Keratinocyte (primary cell): ENCODE measurements around the gene WDPCP. TPM values are rescaled to one million over a fixed set of nuclear protein-coding genes. Genes with fewer than 3 reads are reported as not detected.

Experiments
- DNase-seq: peaks from one replicate; pipeline ENCODE4 v3.0.0-alpha.2; 2011; ENCODE audit warnings: low read depth, missing footprints, low spot score
- FAIRE-seq: peaks from 2 replicates; lab custom pipeline; 2011; peaks lifted over from hg19 to GRCh38; lab: Jason Lieb, UNC
- H2AFZ ChIP-seq: 2 replicates; pipeline ENCODE4 v1.6.0; 2012; ENCODE audit warnings: low read length, control low read depth, inconsistent platforms; ENCODE audit not compliant: control insufficient read depth
- H3K27ac ChIP-seq: 2 replicates; pipeline ENCODE4 v1.5.1; 2011; ENCODE audit warnings: low read length; ENCODE audit not compliant: control insufficient read depth, insufficient read depth
- H3K27me3 ChIP-seq: 3 replicates; pipeline ENCODE4 v1.6.0; 2011; ENCODE audit warnings: low read length; ENCODE audit not compliant: control insufficient read depth, insufficient read depth; ENCODE audit errors: extremely low read depth
- H3K36me3 ChIP-seq, 2 experiments: 2 replicates in 1 of 2; 3 replicates in 1 of 2; pipeline ENCODE4 v1.5.1; 2011; ENCODE audit warnings: low read length in 2 of 2, mild to moderate bottlenecking in 1 of 2; ENCODE audit not compliant: control insufficient read depth in 2 of 2, insufficient read depth in 2 of 2; ENCODE audit errors: extremely low read depth in 1 of 2
- H3K4me1 ChIP-seq: 3 replicates; pipeline ENCODE4 v1.5.1; 2011; ENCODE audit warnings: low read length; ENCODE audit not compliant: control insufficient read depth, insufficient read depth; ENCODE audit errors: extremely low read depth
- H3K4me2 ChIP-seq: 3 replicates; pipeline ENCODE4 v1.6.0; 2011; ENCODE audit warnings: low read depth, low read length; ENCODE audit not compliant: control insufficient read depth, insufficient read depth; ENCODE audit errors: extremely low read depth
- H3K4me3 ChIP-seq, 3 experiments: fragments of 200-600 bp in 1 of 3; sonication (generic) in 1 of 3; 2 replicates in 2 of 3; 3 replicates in 1 of 3; pipeline ENCODE4 v1.5.1; 2011 to 2016; ENCODE audit warnings: low read length in 3 of 3, mild to moderate bottlenecking in 3 of 3, control low read depth in 2 of 3, inconsistent platforms in 1 of 3, low read depth in 1 of 3, mixed read lengths in 1 of 3, mixed run types in 1 of 3, moderate library complexity in 1 of 3; ENCODE audit not compliant: control insufficient read depth in 2 of 3, insufficient read depth in 2 of 3; ENCODE audit errors: extremely low read depth in 1 of 3
- H3K79me2 ChIP-seq: 2 replicates; pipeline ENCODE4 v1.6.0; 2012; ENCODE audit warnings: low read length; ENCODE audit not compliant: control insufficient read depth, insufficient read depth
- H3K9ac ChIP-seq: 3 replicates; pipeline ENCODE4 v1.6.0; 2011; ENCODE audit warnings: low read length; ENCODE audit not compliant: control insufficient read depth, insufficient read depth; ENCODE audit errors: extremely low read depth
- H3K9me1 ChIP-seq: 3 replicates; pipeline ENCODE4 v1.6.0; 2011; ENCODE audit warnings: low read length; ENCODE audit not compliant: control insufficient read depth, insufficient read depth; ENCODE audit errors: extremely low read depth
- H3K9me3 ChIP-seq: 2 replicates; pipeline ENCODE4 v1.5.1; 2012; ENCODE audit warnings: low read depth, low read length; ENCODE audit not compliant: control insufficient read depth
- H4K20me1 ChIP-seq: 3 replicates; pipeline ENCODE4 v1.6.0; 2011; ENCODE audit warnings: low read length; ENCODE audit not compliant: control insufficient read depth, insufficient read depth; ENCODE audit errors: extremely low read depth
- CTCF ChIP-seq, 3 experiments: IDR thresholded peaks in 1 of 3; conservative IDR thresholded peaks in 1 of 3; optimal IDR thresholded peaks in 1 of 3; 2 replicates in 2 of 3; 3 replicates in 1 of 3; pipeline versions ENCODE3 to v1.5.1; 2011; ENCODE audit warnings: low read length in 3 of 3, mild to moderate bottlenecking in 3 of 3, moderate library complexity in 2 of 3, control low read depth in 1 of 3, inconsistent platforms in 1 of 3; ENCODE audit not compliant: insufficient read depth in 2 of 3; ENCODE audit errors: extremely low read depth in 1 of 3
- EZH2 ChIP-seq: IDR thresholded peaks from one replicate; pipeline ENCODE4 v1.6.1; 2012; ENCODE audit warnings: inconsistent platforms, mild to moderate bottlenecking, low read length, moderate library complexity
- dilution Hi-C: fragments of 300-500 bp; cut with MboI; formaldehyde crosslinking; loops from one replicate; pipeline ENCODE4 v1.7.0; 2020; ENCODE audit warnings: low sequenced_read_pairs; ENCODE audit not compliant: extremely low pct_ligation_motif_present
- polyA plus RNA-seq, 5 experiments: library from polyadenylated mRNA; depleted of rRNA in 3 of 5; stranded (reverse) in 3 of 5; stranded (forward) in 1 of 5; unstranded in 1 of 5; fragments of >200 nt; gene quantifications; 1 replicate in 1 of 5; 2 replicates in 3 of 5; 3 replicates in 1 of 5; pipeline versions ENCODE4 v1.2.1 to v1.2.3, GENCODE V29; 2011 to 2012; ENCODE audit warnings: missing spikeins in 2 of 5, low read depth in 1 of 5, low replicate concordance in 1 of 5

The WDPCP gene
- polyA plus RNA-seq, 1 donor (not counting 4 experiments of a cell fraction or from before 2014, with no cell fraction given) = 2.9 TPM

DNA sequence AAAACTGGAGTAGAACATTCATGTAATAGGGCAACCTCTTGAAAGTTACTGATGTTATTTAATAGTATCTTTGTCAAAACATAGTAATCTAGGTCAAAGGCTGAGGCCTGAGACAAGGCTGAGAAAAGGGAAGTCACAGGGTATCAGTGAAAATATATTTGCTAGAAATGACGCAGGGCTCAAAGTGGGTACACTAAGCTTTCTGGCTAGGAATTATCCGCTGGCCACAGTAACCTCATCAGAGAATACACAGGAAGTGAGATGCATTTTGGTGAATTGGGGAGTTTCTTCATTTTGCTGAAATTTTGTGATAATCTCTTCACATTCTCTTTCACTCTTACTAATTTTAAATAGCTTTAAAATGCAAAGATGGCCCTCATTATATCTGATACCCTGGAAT, 330.8 kb downstream of the WDPCP start:
- dilution Hi-C loops = no loop called here
- Histone ChIP-seq H3K4me2 (no peak overlapping the region), H3K27ac (no peak overlapping the region), H3K79me2 (no peaks in the 10 kb centered on the region), H4K20me1 (no peaks in the 10 kb centered on the region), H3K4me3 (no peak overlapping the region), H3K9me3 (no peaks in the 10 kb centered on the region), H3K9ac (no peak overlapping the region), H3K4me1 (no peaks in the 10 kb centered on the region), H3K9me1 (no peaks in the 10 kb centered on the region), H3K36me3 (no peaks in the 10 kb centered on the region), H2AFZ (no peak overlapping the region), H3K27me3 (no peaks in the 10 kb centered on the region)
- DNase-seq (no peak), FAIRE-seq (no peak)
- TF ChIP-seq EZH2 = no peak
- no peak for TF ChIP-seq CTCF (optimal IDR thresholded peaks at IDR 0.05 in 1 of 3, IDR thresholded peaks at IDR 0.05 in 1 of 3, conservative IDR thresholded peaks at IDR 0.05 in 1 of 3; ENCODE audit: extremely low read depth in 1 of 3, insufficient read depth in 2 of 3, low read length in 3 of 3)

GRCh38 chr2:63249161-63249560, 339.1 kb downstream of the WDPCP start:
- DNase-seq (no peak), FAIRE-seq (no peak)
- Histone ChIP-seq H3K27me3 (no peaks in the 10 kb centered on the region), H3K4me1 (no peaks in the 10 kb centered on the region), H3K79me2 (no peaks in the 10 kb centered on the region), H3K4me3 (no peak overlapping the region), H3K4me2 (no peak overlapping the region), H2AFZ (no peak overlapping the region), H3K27ac (no peak overlapping the region), H4K20me1 (no peaks in the 10 kb centered on the region), H3K9me3 (no peaks in the 10 kb centered on the region), H3K9me1 (no peaks in the 10 kb centered on the region), H3K36me3 (no peaks in the 10 kb centered on the region), H3K9ac (no peak overlapping the region)
- dilution Hi-C loops = no loop called here
- TF ChIP-seq CTCF (optimal IDR thresholded peaks at IDR 0.05 in 1 of 3, IDR thresholded peaks at IDR 0.05 in 1 of 3, conservative IDR thresholded peaks at IDR 0.05 in 1 of 3; ENCODE audit: extremely low read depth in 1 of 3, insufficient read depth in 2 of 3, low read length in 3 of 3) (no peak), EZH2 (no peak)
